ENCODE data around the gene ADGRB2.

Gene ADGRB2

DNA sequence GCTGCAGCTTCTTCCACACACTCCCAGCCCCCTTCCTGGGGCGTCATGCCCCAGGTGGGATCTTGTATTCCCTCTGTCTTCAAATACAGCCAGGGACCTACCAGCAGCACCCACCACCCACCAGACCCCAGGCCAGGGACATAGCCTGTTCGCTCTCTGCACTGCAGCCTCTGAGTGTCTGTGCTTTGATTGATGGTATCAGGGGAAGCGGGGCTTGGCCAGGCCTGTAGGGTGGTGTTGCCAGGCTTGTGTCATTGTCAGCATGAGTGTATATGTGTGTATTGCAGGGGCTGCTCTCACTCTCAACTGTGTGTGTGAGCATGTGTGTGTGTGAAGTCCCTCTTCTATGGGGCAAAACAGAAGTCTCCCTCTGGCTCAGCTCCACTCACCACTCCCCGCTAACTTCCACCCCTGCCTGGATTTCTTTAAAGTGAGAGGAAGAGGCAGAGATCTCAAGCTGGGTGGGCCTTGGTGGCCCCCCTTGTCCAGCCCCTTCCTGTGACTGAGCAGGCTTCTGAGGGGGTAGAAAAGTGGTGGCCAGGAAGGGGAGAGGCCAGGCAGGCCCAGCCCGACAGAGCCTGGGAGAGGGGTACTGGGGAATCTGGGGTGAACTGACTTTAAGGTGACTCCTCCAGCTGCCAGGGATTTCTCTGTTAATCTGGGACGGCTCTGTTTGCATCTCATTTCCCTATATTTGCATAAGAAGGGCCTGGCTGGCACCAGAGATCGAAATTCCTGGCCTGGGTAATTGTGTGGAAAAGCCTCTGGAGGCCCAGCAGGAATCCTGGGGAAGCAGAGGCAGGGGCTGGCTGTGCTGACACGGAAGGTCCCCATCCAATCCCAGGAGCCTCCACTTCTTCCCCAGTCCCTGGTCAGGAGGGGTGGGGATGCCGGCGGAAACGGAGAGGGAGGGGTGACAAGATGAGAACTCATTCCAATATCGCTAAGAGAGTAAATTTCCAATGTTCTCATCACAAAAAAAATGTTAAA lies 18.6 kb upstream of the ADGRB2 start:
- in situ Hi-C loops (cut with HindIII; ENCODE audit: low sequenced_read_pairs) = no loop called here

DNA sequence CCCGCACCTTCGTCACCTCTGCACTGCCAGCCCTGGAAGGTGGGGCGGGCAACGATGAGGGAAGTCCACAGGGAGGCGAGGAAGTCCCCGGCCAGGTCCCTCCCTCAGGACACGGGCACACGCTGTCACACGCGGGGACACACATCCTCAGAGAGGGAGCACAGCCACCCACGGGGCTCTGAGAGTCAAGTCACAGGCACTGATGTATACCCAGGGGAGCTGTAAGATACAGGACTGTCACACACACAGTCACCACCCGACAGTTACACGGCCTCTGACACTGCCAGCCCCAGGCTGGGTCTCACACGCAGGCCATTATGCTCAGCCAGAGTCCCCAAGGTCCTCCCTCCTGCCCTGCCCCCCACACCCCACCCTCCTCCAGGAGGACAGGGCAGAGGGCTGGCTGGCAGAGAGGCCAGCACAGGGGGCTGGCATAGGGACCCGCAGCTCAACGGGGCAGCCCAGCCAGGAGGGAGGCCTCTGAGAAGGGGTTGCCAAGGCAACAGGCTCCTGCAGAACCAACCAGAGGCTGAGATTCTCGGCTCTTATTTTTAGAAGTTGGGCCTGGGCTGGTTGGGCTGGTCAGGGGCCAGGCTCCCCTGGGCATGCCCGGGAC lies 17.7 kb upstream of the ADGRB2 start:
- in situ Hi-C loops (cut with HindIII; ENCODE audit: low sequenced_read_pairs) = no loop called here

DNA sequence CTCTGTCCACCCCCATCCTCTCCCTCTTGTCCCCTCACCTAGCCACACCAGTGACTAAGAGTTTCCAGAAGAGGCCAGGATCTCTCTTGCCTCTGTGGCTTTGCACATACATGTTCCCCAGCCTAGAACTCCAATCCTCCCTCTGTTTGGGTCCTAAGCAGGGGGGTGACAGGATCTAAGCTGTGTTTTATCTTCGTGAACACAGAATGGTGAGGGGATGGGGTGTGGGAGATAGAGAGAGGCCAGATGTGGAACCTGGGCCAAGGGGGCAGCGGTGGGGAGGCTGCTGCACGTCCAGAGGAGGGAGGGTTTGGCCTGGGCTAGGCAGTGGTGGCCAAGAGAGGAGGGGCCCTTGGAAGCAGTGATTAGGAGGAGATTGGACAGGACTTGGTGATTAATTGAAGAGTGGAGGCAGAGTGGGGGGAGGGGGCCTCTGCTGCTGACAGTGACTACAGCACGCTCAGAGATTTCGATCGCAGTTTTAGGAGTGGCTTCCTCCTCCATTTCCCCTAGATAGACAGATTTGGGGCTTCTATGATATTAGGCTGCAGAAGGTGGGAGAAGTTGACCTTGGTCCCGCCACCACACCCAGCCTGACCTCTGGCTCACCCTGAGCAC lies 17.1 kb upstream of the ADGRB2 start:
- in situ Hi-C loops (cut with HindIII; ENCODE audit: low sequenced_read_pairs) = no loop called here

DNA sequence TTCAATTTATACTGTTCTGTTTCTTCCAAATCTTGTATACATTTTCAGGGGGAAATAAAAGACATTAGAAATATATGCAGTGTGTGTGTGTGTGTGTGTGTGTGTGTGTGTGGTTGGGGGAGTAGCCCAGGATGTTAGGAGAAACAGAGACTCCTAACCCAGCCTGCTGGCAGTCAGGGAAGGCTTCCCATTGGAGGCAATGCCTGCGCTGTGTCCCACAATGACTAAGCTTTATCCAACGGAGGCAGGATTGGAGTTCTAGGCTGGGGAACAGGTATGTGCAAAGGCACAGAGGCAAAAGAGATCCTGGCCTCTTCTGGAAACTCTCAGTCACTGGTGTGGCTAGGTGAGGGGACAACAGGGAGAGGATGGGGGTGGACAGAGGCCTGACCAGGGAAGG lies 16.5 kb upstream of the ADGRB2 start:
- in situ Hi-C loops (cut with HindIII; ENCODE audit: low sequenced_read_pairs) = no loop called here

DNA sequence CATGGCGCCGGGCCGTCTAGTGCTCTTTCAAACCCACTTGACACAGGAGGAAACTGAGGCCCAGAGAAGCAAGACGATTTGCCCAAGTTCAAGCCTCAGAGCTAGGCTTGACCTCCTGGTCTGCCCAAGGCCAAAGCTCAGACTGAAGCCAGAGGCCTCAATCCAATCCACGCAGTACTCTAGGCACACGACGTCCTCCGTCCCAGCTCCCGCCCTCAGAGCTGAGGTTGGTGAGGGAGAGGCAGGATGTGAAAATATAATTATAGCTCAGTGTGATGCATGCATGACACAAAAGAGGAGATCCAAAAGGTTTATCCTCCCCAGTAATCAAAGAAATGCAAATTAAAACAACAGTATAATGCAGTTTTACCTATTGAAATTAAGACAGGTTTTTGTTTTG lies 15.5 kb upstream of the ADGRB2 start:
- in situ Hi-C loops (cut with HindIII; ENCODE audit: low sequenced_read_pairs) = no loop called here

DNA sequence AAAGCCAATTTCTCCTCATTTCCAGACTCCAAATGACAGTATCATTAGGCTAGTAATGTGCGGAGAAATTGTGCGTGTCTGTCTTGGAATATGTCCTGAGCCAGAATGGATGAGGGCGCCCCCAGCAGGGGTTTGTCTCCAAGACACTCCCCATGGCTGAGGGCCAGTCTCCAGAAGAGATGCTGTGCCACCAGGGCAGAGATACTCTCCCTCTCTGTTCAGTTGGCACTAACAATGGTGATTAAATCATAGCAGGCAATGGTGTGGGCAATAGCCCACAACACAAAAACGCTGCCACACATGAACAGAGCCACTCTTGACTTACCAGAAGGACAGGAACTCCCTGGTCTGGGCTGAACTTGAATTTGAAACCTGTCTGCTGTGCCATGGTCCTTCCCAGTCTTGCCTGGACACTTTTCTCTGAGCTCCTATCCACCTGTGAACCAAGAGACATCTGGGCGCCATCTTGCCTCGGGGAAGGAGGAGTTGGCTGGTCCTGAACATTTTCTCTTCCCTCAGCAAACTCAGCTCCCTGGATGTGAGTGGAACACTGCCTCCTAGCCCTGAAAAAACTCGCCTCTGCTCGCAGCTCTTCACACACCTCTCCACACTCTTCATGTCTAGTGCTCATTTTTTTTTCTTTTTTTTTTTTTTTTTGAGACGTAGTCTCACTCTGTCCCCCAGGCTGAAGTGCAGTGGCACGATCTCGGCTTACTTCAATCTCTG lies 14.8 kb upstream of the ADGRB2 start:
- in situ Hi-C loops (cut with HindIII; ENCODE audit: low sequenced_read_pairs) = no loop called here

DNA sequence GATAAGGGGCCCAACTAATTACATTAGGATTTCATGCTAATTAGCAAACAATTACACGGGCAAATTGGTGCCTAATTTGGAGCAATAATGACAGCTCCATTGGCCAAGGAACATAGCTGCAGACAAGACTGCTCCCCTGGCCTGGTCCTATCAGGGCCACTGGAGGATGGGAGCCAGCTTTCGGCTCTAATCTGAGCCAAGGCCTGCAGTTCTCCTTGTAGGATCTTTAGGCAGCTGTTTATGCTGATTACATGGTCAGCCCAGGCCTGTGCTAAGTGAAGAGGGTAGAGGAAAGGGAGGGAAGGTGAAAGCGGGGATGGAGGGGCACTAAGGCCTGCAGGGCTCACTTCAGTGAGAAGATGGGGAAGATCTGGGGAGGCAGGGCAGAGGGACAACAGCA lies 12.4 kb upstream of the ADGRB2 start:
- in situ Hi-C loops (cut with HindIII; ENCODE audit: low sequenced_read_pairs) = no loop called here

DNA sequence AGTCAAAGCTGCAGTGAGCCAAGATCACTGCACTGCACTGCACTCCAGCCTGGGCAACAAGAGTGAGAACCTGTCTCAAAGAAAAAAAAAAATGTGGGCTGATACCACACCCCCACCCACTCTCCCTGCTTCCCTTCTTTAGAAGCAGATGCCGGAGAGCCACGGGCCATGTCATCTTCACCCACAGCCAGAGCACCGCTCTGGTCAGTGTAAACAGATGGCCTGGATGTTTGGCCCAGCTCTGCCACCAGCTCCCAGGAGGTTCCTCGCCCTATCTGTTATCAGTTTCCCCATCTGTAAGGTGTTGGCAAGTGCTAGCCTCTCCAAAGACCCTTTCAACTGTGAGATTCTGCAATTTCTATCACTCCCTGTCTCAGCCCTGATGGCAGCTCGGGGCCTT lies 11.9 kb upstream of the ADGRB2 start:
- in situ Hi-C loops (cut with HindIII; ENCODE audit: low sequenced_read_pairs) = no loop called here

DNA sequence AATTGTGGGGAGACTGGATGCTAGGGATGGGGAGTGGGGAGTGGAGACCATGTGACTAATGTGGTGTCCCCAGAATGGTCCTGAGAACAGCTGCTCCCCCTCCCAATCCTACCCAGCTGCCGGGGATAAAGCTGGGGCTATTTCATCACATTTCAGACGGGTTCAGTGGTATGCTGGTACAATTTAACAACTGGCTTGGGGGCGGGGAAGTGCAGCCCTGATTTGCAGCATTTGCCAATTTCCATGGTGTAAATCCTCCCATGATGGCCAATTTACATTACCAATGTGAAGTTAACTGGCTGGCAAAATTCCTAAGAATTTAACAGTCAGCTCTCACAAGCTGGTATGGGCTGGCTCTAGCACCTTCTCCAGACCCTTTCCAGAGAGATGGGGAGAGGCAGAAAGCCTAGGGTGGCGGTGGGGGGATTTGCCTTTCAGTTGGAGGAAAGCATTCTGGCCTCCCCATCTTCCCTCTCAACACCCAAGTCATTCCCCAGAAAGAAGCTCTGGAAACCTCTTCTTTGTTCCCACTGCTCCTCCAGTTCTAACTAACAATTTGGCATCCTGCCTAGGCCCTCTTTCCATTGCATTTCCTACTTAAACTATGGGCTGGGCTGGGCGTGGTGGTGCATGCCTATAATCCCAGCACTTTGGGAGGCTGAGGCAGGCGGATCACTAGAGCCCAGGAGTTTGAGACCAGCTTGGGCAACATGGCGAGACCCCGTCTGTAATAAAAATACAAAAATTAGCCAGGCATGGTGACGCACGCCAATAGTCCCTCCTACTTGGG lies 11.3 kb upstream of the ADGRB2 start:
- in situ Hi-C loops (cut with HindIII; ENCODE audit: low sequenced_read_pairs) = no loop called here

DNA sequence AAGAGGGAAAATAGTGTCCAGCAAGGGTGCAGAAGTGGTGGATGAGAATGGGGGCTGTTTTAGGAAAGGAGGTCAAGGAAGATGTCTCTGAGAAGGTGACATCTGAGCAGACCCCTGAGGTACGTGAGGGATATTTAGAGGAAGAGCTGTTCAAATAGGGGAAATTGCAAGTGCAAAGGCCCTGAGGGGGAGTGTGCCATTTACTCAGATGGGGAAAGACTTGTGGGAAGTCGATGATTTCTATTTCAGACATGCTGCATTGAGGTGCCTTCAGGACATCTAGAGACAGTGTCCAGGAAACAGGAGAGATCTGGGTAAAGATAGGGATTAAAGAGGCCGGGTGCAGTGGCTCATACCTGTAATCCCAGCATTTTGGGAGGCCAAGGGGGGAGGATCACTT lies 10.4 kb upstream of the ADGRB2 start:
- in situ Hi-C loops (cut with HindIII; ENCODE audit: low sequenced_read_pairs) = no loop called here

DNA sequence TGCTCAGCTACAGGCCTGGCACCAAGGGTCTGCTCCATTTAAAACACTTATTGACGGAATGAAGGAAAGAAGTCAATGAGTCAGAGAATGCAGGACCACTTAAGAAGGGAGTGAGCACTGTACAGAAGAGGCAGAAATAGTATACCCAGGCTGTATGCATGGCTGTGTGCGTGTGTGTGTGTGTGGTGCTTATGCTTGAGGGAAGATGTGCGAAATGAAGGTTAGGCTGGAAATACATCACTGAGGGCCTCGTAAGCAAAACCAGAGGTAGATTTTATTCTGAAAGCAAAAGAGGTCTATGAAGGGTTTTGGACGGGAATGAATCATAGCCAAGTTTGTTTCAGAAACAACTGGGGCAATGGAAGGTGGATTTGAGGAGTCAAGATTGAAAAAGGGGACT lies 9.7 kb upstream of the ADGRB2 start:
- in situ Hi-C loops (cut with HindIII; ENCODE audit: low sequenced_read_pairs) = no loop called here

DNA sequence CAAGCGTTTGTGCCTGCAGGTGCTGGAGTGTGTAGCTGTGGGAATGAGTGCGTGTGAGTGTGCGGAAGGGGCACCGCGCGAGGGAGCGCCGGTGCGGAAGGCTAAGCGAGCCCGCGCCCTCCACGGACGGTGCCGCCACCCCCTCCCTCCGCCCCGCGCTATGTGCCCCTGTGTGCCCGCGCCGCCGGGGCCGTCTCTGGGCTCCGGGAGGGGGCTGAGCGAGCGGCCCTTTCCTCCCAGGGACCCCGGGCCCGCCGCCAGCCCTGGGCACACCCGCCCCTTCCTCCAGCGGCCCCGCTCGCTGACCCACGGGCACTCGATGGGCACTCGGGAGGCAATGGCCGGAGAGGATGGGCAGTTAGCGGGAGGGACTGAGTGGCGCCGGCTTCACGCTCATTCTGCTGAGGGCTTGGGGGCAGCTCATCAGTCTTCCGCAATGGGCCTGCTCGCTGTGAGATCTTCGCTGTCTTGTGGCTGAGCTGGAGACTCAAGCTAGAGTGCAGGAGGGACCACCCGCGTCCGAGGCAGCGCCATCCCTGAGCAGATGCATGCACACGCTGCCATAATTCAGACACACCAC lies 8.6 kb upstream of the ADGRB2 start:
- in situ Hi-C loops (cut with HindIII; ENCODE audit: low sequenced_read_pairs) = no loop called here

DNA sequence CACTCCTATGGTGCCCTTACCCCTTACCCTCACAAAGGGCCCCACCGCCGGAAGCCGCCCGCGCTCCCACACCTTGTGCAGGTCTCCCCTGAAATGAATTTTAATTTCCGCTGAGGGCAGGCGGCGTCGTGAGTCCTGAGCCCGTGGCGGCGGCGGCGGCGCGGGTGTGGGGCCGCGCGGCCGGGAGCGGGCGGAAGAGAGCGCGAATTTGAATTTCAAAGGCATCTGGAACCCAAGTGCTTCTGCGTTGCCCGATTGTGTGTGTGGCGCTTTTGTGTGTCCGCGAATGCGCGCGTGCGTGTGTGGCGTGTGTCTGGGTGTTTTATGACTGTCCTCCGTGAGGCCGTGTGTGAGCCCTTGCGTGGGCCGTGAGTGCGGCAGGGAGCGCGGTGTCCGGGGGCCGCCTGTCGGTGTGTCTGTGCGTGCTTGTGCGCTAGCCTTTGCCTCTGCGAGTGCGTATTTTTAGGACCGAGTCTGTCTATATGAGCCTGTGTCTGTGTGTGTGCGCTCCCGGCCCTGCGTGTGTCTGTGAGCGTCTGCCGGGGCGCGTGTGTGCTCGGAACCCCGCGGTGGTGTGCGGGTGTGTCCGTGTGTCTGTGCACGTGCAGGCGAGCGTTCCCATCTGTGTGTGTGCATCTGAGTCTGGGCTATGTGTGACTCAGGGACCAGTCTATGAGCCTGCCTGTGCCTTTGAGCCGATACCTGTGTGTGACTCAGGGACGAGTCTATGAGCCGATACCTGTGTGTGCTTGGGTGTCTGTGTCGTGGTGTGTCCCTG lies 7.9 kb upstream of the ADGRB2 start:
- in situ Hi-C loops (cut with HindIII; ENCODE audit: low sequenced_read_pairs) = no loop called here

DNA sequence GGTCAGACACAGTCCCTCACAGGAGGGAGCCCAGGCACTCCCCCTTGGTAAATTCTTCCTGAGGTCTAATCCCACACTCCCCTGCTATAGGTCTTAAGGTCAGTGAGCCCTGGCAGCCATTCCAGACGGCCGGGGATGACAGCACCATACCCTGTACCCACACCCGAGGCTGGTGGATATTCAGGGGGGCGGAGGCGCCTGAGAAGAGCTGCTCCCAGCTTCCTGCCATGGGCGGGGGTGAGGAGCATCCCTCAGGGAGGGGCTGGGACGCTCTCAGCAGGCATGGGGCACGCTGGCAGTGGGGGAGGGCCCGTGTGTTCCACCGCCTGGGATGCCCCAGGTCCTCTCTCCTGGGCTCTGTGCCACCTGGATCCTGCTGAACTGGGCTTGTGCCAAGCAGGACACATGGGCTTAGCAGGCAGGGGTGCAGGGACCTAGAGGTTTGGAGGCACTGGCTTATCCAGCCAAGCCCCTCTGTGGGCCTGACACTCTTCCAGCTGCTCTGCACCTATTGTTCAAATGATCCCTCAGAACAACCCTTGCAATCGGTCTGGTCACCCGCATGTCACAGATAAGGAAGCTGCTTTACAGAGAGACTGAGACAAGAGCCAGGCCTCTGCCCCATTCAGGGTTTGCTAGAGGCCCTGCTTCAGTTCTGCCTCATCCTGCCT lies 5.7 kb upstream of the ADGRB2 start:
- in situ Hi-C loops (cut with HindIII; ENCODE audit: low sequenced_read_pairs) = no loop called here

DNA sequence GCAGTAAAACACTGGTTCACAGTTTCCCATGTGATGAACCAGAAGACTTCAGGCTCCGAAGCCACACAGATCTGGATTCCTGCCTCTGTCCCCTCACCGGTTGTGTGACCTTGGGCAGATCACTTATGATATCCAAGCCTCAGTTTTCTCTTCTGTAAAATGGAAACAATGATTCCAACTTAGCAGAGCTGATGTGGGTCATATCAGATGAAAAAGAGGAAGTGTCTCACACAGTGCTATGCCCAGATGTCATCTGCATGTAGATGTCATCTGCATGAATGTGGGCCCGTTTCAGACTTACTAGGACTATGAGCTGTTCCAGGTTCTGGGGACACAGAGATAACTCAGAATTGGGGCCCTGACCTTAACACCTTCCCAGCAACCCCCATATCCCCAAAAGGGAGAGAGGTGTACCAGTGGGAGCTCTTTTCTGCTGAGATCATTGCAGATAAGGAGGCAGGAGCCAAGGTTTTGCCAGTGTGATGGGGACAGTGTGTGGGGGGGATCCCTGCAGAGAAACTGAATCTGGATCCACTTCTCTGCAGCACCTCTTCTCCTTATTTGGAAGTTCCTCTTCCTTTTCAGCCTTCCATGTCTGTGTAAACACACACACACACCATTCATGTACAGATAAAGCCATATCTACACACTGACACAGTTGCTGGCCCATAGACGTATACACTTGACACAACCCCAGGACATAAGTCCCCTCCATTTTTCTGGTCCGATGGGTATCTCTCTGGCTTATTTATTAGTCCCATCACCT lies 5.0 kb upstream of the ADGRB2 start:
- in situ Hi-C loops (cut with HindIII; ENCODE audit: low sequenced_read_pairs) = no loop called here

DNA sequence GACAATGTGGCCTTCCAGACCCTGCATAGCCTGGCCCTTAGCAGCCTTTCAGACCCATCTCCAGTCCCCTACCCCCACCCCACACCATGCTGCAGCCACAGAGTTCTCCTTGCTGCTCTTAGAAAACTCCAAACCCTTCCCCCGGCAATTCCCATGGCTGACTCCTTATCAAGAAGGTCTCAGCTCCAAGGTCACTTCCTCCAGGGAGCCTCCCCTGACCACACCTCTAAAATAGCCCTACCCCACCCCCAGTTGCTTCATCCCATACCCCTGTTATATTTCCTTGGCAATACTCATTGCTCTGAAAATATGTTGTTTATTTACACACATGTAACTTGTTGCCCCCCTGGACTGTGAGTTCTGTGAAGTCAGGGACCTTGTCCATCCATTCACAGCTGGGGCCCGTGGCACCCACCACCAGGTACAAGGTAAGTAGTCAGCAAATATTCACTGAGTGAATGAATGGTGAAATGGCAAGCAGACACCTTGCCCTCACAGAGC lies 4.3 kb upstream of the ADGRB2 start:
- in situ Hi-C loops (cut with HindIII; ENCODE audit: low sequenced_read_pairs) = no loop called here

DNA sequence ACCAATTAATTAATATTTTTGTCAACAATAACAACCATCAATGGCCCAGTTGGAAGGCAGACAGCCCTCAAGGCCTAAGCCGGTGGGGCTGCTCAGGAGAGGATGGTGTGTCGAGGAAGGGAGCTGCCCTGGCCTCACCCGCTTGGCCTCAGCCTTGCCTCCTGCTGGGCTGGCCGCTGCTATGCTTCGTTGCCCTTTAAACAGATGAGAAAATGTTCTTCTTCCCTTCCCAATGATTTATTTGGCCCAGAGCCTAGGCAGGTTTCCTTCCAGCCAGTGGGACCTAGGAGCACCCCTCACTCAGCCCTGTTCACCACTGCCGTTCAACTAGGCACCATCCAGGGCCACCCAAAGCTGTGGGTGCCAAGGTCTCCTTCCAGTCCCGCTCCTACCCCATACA lies 3.1 kb upstream of the ADGRB2 start:
- in situ Hi-C loops (cut with HindIII; ENCODE audit: low sequenced_read_pairs) = no loop called here

DNA sequence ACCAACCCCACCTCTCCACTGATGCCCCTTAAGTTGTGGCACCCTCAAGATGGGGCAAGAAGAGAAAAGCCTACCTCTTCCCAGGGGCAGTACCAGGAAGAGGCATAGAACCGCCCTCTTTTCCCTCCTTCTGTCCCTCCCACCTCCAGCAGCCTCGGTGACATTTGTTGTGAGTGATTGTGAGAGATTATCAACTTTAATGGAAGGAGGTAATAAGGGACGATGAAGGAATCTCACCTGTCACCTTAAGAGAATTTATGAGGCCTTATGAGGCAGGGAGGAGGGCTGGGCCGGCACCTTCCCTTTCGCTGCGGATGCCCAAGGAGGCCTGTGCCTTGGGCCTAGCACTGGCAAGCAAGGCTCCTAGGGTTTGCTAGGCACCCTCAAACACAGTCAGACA lies 1.4 kb upstream of the ADGRB2 start:
- in situ Hi-C loops (cut with HindIII; ENCODE audit: low sequenced_read_pairs) = no loop called here
